HepG2 (cell line): ENCODE measurements around the gene AGAP1. TPM values are rescaled to one million over a fixed set of nuclear protein-coding genes. Genes with fewer than 3 reads are reported as not detected.

ENCODE experiments used
- ARNT2 ChIP-seq: sonication (generic); formaldehyde crosslinking; IDR thresholded peaks from 2 replicates; pipeline ENCODE4 v1.8.0; 2022; ENCODE audit warnings: mild to moderate bottlenecking, low read depth, missing genetic modification reagents, moderate library complexity
- CEBPB ChIP-seq: IDR thresholded peaks from 2 replicates; pipeline ENCODE4 v1.6.1; 2011; ENCODE audit warnings: low read depth, low read length, improper control_type of control experiment, borderline replicate concordance
- CHD4 ChIP-seq: fragments of 200-600 bp; sonication (generic); IDR thresholded peaks from 2 replicates; pipeline ENCODE4 v1.7.0; 2017; ENCODE audit warnings: mild to moderate bottlenecking, low read length, borderline replicate concordance
- EP300 ChIP-seq, 3 experiments: sonication (generic) in 1 of 3; formaldehyde crosslinking in 1 of 3; IDR thresholded peaks; 2 replicates each; pipeline versions ENCODE4 v1.5.1 to v1.6.1; 2011 to 2020; ENCODE audit warnings: low read depth in 2 of 3, low read length in 2 of 3, borderline replicate concordance in 1 of 3, improper control_type of control experiment in 1 of 3, mild to moderate bottlenecking in 1 of 3, missing genetic modification reagents in 1 of 3, moderate library complexity in 1 of 3
- FOXM1 ChIP-seq: sonication (generic); formaldehyde crosslinking; IDR thresholded peaks from 2 replicates; pipeline ENCODE4 v1.5.0; 2020; ENCODE audit warnings: missing genetic modification reagents
- HDAC2 ChIP-seq: sonication (generic); formaldehyde crosslinking; IDR thresholded peaks from 2 replicates; pipeline ENCODE4 v1.4.0; 2020; ENCODE audit warnings: missing genetic modification reagents
- IRF2 ChIP-seq: IDR thresholded peaks from 2 replicates; pipeline ENCODE4 v1.6.1; 2018; ENCODE audit warnings: missing genetic modification reagents, missing compliant biosample characterization
- ISL2 ChIP-seq: sonication (generic); formaldehyde crosslinking; IDR thresholded peaks from 2 replicates; pipeline ENCODE4 v1.5.0; 2020; ENCODE audit warnings: missing genetic modification reagents
- KMT2A ChIP-seq: sonication (generic); formaldehyde crosslinking; IDR thresholded peaks from 2 replicates; pipeline ENCODE4 v1.4.0; 2020; ENCODE audit warnings: missing genetic modification reagents
- MBD4 ChIP-seq: IDR thresholded peaks from 2 replicates; pipeline ENCODE4 v1.6.1; 2012; ENCODE audit warnings: low read length, inconsistent platforms, borderline replicate concordance
- PTBP1 ChIP-seq: fragments of 200-400 bp; formaldehyde crosslinking; IDR thresholded peaks from 2 replicates; pipeline ENCODE4 v1.6.1; 2018; ENCODE audit warnings: low read length, low read depth; ENCODE audit not compliant: poor library complexity, severe bottlenecking
- RORA ChIP-seq: sonication (generic); formaldehyde crosslinking; IDR thresholded peaks from 2 replicates; pipeline ENCODE4 v1.5.0; 2020; ENCODE audit warnings: mild to moderate bottlenecking, missing genetic modification reagents, moderate library complexity
- TBX2 ChIP-seq: sonication (generic); formaldehyde crosslinking; IDR thresholded peaks from 2 replicates; pipeline ENCODE4 v1.5.0; 2020; ENCODE audit warnings: missing genetic modification reagents, mild to moderate bottlenecking, borderline replicate concordance
- ZMYM4 ChIP-seq: sonication (generic); formaldehyde crosslinking; IDR thresholded peaks from 2 replicates; pipeline ENCODE4 v1.8.1; 2023; ENCODE audit warnings: mild to moderate bottlenecking, missing genetic modification reagents
- ZNF180 ChIP-seq: sonication (generic); formaldehyde crosslinking; IDR thresholded peaks from 2 replicates; pipeline ENCODE4 v1.4.0; 2020; ENCODE audit warnings: low read depth, missing genetic modification reagents, borderline replicate concordance
- ZNF296 ChIP-seq: sonication (generic); formaldehyde crosslinking; conservative IDR thresholded peaks from 2 replicates; pipeline ENCODE4 v1.5.0; 2020; ENCODE audit warnings: mild to moderate bottlenecking, missing genetic modification reagents
- ZNF430 ChIP-seq: sonication (generic); formaldehyde crosslinking; IDR thresholded peaks from 2 replicates; pipeline ENCODE4 v1.9.0; 2021; ENCODE audit warnings: mild to moderate bottlenecking, missing genetic modification reagents
- ZNF446 ChIP-seq: sonication (generic); formaldehyde crosslinking; IDR thresholded peaks from 2 replicates; pipeline ENCODE4 v1.5.0; 2020; ENCODE audit warnings: mild to moderate bottlenecking, missing genetic modification reagents
- ZNF460 ChIP-seq: sonication (generic); formaldehyde crosslinking; IDR thresholded peaks from 2 replicates; pipeline ENCODE4 v1.5.1; 2020; ENCODE audit warnings: missing genetic modification reagents, mild to moderate bottlenecking, borderline replicate concordance
- ZNF510 ChIP-seq: sonication (generic); formaldehyde crosslinking; IDR thresholded peaks from 2 replicates; pipeline ENCODE4 v1.4.0; 2020; ENCODE audit warnings: low read depth, mild to moderate bottlenecking, missing genetic modification reagents
- ZNF530 ChIP-seq: sonication (generic); formaldehyde crosslinking; IDR thresholded peaks from 2 replicates; pipeline ENCODE4 v1.5.0; 2020; ENCODE audit warnings: low read depth, mild to moderate bottlenecking, missing genetic modification reagents
- ZNF766 ChIP-seq: sonication (generic); formaldehyde crosslinking; IDR thresholded peaks from 2 replicates; pipeline ENCODE4 v1.5.0; 2020; ENCODE audit warnings: missing genetic modification reagents, borderline replicate concordance
- ZNF775 ChIP-seq: sonication (generic); formaldehyde crosslinking; IDR thresholded peaks from 2 replicates; pipeline ENCODE4 v1.4.0; 2020; ENCODE audit warnings: missing genetic modification reagents, mild to moderate bottlenecking, moderate library complexity, borderline replicate concordance
- ZNF83 ChIP-seq: sonication (generic); formaldehyde crosslinking; IDR thresholded peaks from 2 replicates; pipeline ENCODE4 v1.4.0; 2020; ENCODE audit warnings: missing genetic modification reagents, mild to moderate bottlenecking, borderline replicate concordance
- polyA plus RNA-seq, 8 experiments: library from polyadenylated mRNA; depleted of rRNA in 3 of 8; stranded (reverse) in 7 of 8; unstranded in 1 of 8; fragments of >200 nt; fragmentation: Illumina TruSeq in 4 of 8; extraction: Trizol in 4 of 8; gene quantifications; 2 replicates each; pipeline versions ENCODE4 v1.2.1 to v1.2.3, GENCODE V29; 2011 to 2016; ENCODE audit warnings: low read depth in 4 of 8, missing spikeins in 1 of 8, mixed read lengths in 1 of 8; ENCODE audit not compliant: insufficient read depth in 1 of 8
- total RNA-seq, 5 experiments: library from RNA; depleted of rRNA; stranded (reverse); fragments of >200 nt; fragmentation: Illumina TruSeq; extraction: Trizol; gene quantifications; 2 replicates each; pipeline ENCODE4 v1.2.3, GENCODE V29; 2016; ENCODE audit warnings: low read depth in 1 of 5
- TF ChIP-seq, protein P1 (sequence below): sonication (generic); formaldehyde crosslinking; conservative IDR thresholded peaks from 2 replicates; pipeline ENCODE4 v1.4.0; 2020; ENCODE audit warnings: missing genetic modification reagents
- TF ChIP-seq, protein P2 (sequence below): IDR thresholded peaks from 2 replicates; pipeline ENCODE4 v1.6.1; 2016; ENCODE audit warnings: control low read depth
- TF ChIP-seq, protein P3 (sequence below): IDR thresholded peaks from 2 replicates; pipeline ENCODE4 v1.6.1; 2016; ENCODE audit warnings: missing biosample characterization, missing genetic modification reagents, low read depth

Gene AGAP1
- total and polyA plus RNA-seq, 2 of the 13 experiments (the other 11 are each of a cell fraction or from before 2014, with no cell fraction given), result 21.2 to 32.7 TPM

DNA sequence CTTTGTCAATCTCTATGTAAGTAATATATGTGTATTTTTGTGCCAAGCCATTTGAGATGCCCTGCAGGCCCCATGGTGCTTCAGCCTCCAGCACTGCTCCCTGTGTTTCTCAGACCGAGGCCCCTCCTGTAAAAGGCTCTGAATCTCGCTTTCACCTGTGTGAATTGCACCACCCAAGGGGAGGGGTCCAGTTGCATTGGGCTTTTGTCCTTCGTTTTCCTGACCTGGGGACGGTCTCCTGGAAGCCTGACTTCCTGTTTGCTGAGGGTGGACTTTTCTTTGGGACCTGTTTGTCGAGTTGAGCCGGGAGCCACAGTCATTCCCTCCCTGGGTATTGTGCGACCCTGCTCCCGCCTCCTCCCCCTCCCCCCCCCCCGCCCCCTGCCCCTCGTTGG is 48.9 kb downstream of the AGAP1 start (continued):
- TF ChIP-seq MBD4, result no peak
- 0 out of 2 replicates have a peak, but pooled peaks have one; percentile 36 for TF ChIP-seq ISL2
- TF ChIP-seq CHD4, result no peak
- TF ChIP-seq, protein P1, sequence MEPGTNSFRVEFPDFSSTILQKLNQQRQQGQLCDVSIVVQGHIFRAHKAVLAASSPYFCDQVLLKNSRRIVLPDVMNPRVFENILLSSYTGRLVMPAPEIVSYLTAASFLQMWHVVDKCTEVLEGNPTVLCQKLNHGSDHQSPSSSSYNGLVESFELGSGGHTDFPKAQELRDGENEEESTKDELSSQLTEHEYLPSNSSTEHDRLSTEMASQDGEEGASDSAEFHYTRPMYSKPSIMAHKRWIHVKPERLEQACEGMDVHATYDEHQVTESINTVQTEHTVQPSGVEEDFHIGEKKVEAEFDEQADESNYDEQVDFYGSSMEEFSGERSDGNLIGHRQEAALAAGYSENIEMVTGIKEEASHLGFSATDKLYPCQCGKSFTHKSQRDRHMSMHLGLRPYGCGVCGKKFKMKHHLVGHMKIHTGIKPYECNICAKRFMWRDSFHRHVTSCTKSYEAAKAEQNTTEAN (CRISPR knock-in tag), result no peak
- TF ChIP-seq ZNF180 (CRISPR knock-in tag), result no peak
- no peak for TF ChIP-seq ZNF83 (CRISPR knock-in tag)
- TF ChIP-seq ZNF766 (CRISPR knock-in tag), result no peak
- peak in 1 of 2 experiments; percentile 91; a peak in 2 of 4 replicates for TF ChIP-seq EP300 (IDR thresholded peaks at IDR 0.05; ENCODE audit: low read depth in 2 of 2, low read length in 2 of 2)
- TF ChIP-seq EP300 (CRISPR knock-in tag; IDR thresholded peaks at IDR 0.05; ENCODE audit: borderline replicate concordance), result peak; percentile 77
- TF ChIP-seq FOXM1 (CRISPR knock-in tag), result no peak
- TF ChIP-seq TBX2 (CRISPR knock-in tag), result peak; percentile 45; the same call in 1 of the 2 replicates
- TF ChIP-seq PTBP1, result no peak
- no peak for TF ChIP-seq ZNF510 (CRISPR knock-in tag)
- TF ChIP-seq, protein P2, sequence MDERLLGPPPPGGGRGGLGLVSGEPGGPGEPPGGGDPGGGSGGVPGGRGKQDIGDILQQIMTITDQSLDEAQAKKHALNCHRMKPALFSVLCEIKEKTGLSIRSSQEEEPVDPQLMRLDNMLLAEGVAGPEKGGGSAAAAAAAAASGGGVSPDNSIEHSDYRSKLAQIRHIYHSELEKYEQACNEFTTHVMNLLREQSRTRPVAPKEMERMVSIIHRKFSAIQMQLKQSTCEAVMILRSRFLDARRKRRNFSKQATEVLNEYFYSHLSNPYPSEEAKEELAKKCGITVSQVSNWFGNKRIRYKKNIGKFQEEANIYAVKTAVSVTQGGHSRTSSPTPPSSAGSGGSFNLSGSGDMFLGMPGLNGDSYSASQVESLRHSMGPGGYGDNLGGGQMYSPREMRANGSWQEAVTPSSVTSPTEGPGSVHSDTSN (CRISPR knock-in tag), result no peak
- TF ChIP-seq KMT2A, result no peak
- no peak for TF ChIP-seq RORA (CRISPR knock-in tag)
- TF ChIP-seq IRF2, result peak; percentile 95
- TF ChIP-seq ZNF530 (CRISPR knock-in tag), result no peak
- peak; percentile 88 for TF ChIP-seq HDAC2 (CRISPR knock-in tag)
- no peak for TF ChIP-seq ARNT2 (CRISPR knock-in tag)
- TF ChIP-seq ZNF775 (CRISPR knock-in tag), result no peak
- TF ChIP-seq ZNF430 (CRISPR knock-in tag), result no peak; the same call in 1 of the 2 replicates
- TF ChIP-seq, protein P3, sequence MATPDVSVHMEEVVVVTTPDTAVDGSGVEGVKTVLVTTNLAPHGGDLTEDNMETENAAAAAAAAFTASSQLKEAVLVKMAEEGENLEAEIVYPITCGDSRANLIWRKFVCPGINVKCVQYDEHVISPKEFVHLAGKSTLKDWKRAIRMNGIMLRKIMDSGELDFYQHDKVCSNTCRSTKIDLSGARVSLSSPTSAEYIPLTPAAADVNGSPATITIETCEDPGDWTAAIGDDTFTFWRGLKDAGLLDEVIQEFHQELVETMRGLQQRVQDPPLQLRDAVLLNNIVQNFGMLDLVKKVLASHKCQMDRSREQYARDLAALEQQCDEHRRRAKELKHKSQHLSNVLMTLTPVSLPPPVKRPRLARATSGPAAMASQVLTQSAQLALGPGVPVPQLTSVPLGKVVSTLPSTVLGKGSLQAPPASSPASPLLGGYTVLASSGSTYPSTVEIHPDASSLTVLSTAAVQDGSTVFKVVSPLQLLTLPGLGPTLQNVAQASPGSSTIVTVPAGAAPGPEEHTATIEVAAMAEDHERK (CRISPR knock-in tag), result no peak
- TF ChIP-seq ZMYM4 (CRISPR knock-in tag), result 0 out of 2 replicates have a peak, but pooled peaks have one; percentile 13
- TF ChIP-seq CEBPB, result peak; percentile 87
- no peak for TF ChIP-seq ZNF446 (CRISPR knock-in tag)
- no peak for TF ChIP-seq ZNF296 (CRISPR knock-in tag)
- no peak for TF ChIP-seq ZNF460 (CRISPR knock-in tag)
